H9 (cell line): ENCODE results near the gene ARMCX6. TPM values are rescaled to one million over a fixed set of nuclear protein-coding genes. Genes with fewer than 3 reads are reported as not detected.

ENCODE experiments used
- DNase-seq: peaks from one replicate; pipeline ENCODE4 v3.0.0-alpha.2; 2017
- H2AFZ ChIP-seq: one replicate; pipeline ENCODE4 v1.6.1; 2013; ENCODE audit warnings: mild to moderate bottlenecking, low read length, control low read depth, moderate library complexity
- H2AK5ac ChIP-seq: 2 replicates; pipeline ENCODE4 v1.6.1; 2013; ENCODE audit warnings: low read length, control low read depth, mixed read lengths; ENCODE audit not compliant: insufficient read length
- H2BK120ac ChIP-seq: one replicate; pipeline ENCODE4 v1.6.1; 2013; ENCODE audit warnings: low read depth, mild to moderate bottlenecking, low read length, control low read depth, inconsistent platforms; ENCODE audit not compliant: poor library complexity, severe bottlenecking
- H2BK12ac ChIP-seq: 2 replicates; pipeline ENCODE4 v1.6.1; 2013; ENCODE audit warnings: low read length, control low read depth, mixed read lengths, low read depth; ENCODE audit not compliant: insufficient read length
- H2BK15ac ChIP-seq: 2 replicates; pipeline ENCODE4 v1.6.1; 2013; ENCODE audit warnings: low read depth, low read length, control low read depth
- H2BK20ac ChIP-seq: one replicate; pipeline ENCODE4 v1.6.1; 2013; ENCODE audit warnings: low read depth, mild to moderate bottlenecking, low read length, control low read depth, inconsistent platforms; ENCODE audit not compliant: poor library complexity, severe bottlenecking
- H2BK5ac ChIP-seq: 2 replicates; pipeline ENCODE4 v1.6.1; 2013; ENCODE audit warnings: low read length, control low read depth, mixed read lengths; ENCODE audit not compliant: insufficient read length
- H3K14ac ChIP-seq: 2 replicates; pipeline ENCODE4 v1.6.1; 2013; ENCODE audit warnings: low read length, control low read depth; ENCODE audit not compliant: insufficient read depth
- H3K18ac ChIP-seq: 2 replicates; pipeline ENCODE4 v1.6.1; 2013; ENCODE audit warnings: low read depth, mild to moderate bottlenecking, mixed read lengths, low read length, control low read depth; ENCODE audit not compliant: insufficient read length
- H3K23ac ChIP-seq: 2 replicates; pipeline ENCODE4 v1.6.1; 2013; ENCODE audit warnings: low read length, control low read depth, mixed read lengths, low read depth; ENCODE audit not compliant: insufficient read length
- H3K23me2 ChIP-seq: 2 replicates; pipeline ENCODE4 v1.6.1; 2013; ENCODE audit warnings: low read depth, mild to moderate bottlenecking, mixed read lengths, low read length, control low read depth; ENCODE audit not compliant: insufficient read length, poor library complexity, severe bottlenecking
- H3K27ac ChIP-seq: 2 replicates; pipeline ENCODE4 v1.5.1; 2013; ENCODE audit warnings: low read length, control low read depth, mixed read lengths, low read depth; ENCODE audit not compliant: insufficient read length
- H3K27me3 ChIP-seq: 2 replicates; pipeline ENCODE4 v1.6.1; 2013; ENCODE audit warnings: low read length, control low read depth, inconsistent platforms; ENCODE audit not compliant: insufficient read depth
- H3K4ac ChIP-seq: 2 replicates; pipeline ENCODE4 v1.6.1; 2013; ENCODE audit warnings: low read depth, mild to moderate bottlenecking, control low read depth, inconsistent platforms, low read length, moderate library complexity
- H3K4me1 ChIP-seq: 2 replicates; pipeline ENCODE4 v1.6.1; 2013; ENCODE audit warnings: low read length, control low read depth, inconsistent platforms; ENCODE audit not compliant: insufficient read depth
- H3K4me2 ChIP-seq: 2 replicates; pipeline ENCODE4 v1.6.1; 2013; ENCODE audit warnings: low read length, control low read depth, mixed read lengths; ENCODE audit not compliant: insufficient read length, insufficient read depth
- H3K56ac ChIP-seq: 2 replicates; pipeline ENCODE4 v1.6.1; 2013; ENCODE audit warnings: low read depth, mild to moderate bottlenecking, mixed read lengths, low read length, control low read depth; ENCODE audit not compliant: insufficient read length
- H3K79me1 ChIP-seq: 2 replicates; pipeline ENCODE4 v1.6.1; 2013; ENCODE audit warnings: low read depth, mild to moderate bottlenecking, moderate library complexity, low read length, control low read depth, inconsistent platforms; ENCODE audit not compliant: insufficient read depth, poor library complexity, severe bottlenecking
- H3K79me2 ChIP-seq: 2 replicates; pipeline ENCODE4 v1.6.1; 2013; ENCODE audit warnings: low read length, control low read depth, inconsistent platforms; ENCODE audit not compliant: insufficient read depth
- H3K9ac ChIP-seq: 2 replicates; pipeline ENCODE4 v1.6.1; 2013; ENCODE audit warnings: low read length, control low read depth, mixed read lengths; ENCODE audit not compliant: insufficient read length; ENCODE audit errors: extremely low read depth
- H3K9me3 ChIP-seq: one replicate; pipeline ENCODE4 v1.6.1; 2013; ENCODE audit warnings: low read depth, low read length, inconsistent platforms; ENCODE audit not compliant: control insufficient read depth
- H3T11ph ChIP-seq: one replicate; pipeline ENCODE4 v1.6.1; 2013; ENCODE audit warnings: mild to moderate bottlenecking, low read length, control low read depth, inconsistent platforms
- H4K20me1 ChIP-seq: one replicate; pipeline ENCODE4 v1.6.1; 2013; ENCODE audit not compliant: control insufficient read depth, insufficient read length, insufficient read depth
- H4K5ac ChIP-seq: 2 replicates; pipeline ENCODE4 v1.6.1; 2013; ENCODE audit warnings: low read depth, mild to moderate bottlenecking, mixed read lengths, low read length, control low read depth; ENCODE audit not compliant: insufficient read length
- H4K8ac ChIP-seq: replicated peaks from 2 replicates; pipeline ENCODE4 v1.6.1; 2013; ENCODE audit warnings: low read length, control low read depth, mixed read lengths, low read depth; ENCODE audit not compliant: insufficient read length
- H4K91ac ChIP-seq: 2 replicates; pipeline ENCODE4 v1.6.1; 2013; ENCODE audit warnings: low read depth, mild to moderate bottlenecking, moderate library complexity, mixed read lengths, low read length, control low read depth; ENCODE audit not compliant: insufficient read length
- H3K27ac Mint-ChIP-seq, 3 experiments: 2 replicates in 2 of 3; 3 replicates in 1 of 3; pipeline ENCODE4 v1.8.0; 2020 to 2021; ENCODE audit warnings: mixed read lengths in 3 of 3, mild to moderate bottlenecking in 1 of 3, moderate library complexity in 1 of 3
- H3K27me3 Mint-ChIP-seq: 2 replicates; pipeline ENCODE4 v1.8.0; 2021; ENCODE audit warnings: low read depth, mild to moderate bottlenecking, moderate library complexity, mixed read lengths
- H3K36me3 Mint-ChIP-seq, 3 experiments: 2 replicates in 2 of 3; 3 replicates in 1 of 3; pipeline ENCODE4 v1.8.0; 2020 to 2021; ENCODE audit warnings: low read depth in 3 of 3, mixed read lengths in 3 of 3; ENCODE audit not compliant: insufficient read depth in 1 of 3
- H3K4me1 Mint-ChIP-seq, 2 experiments: 2 replicates each; pipeline ENCODE4 v1.8.0; 2020; ENCODE audit warnings: mixed read lengths in 2 of 2
- H3K4me3 Mint-ChIP-seq, 2 experiments: 2 replicates in 1 of 2; 3 replicates in 1 of 2; pipeline ENCODE4 v1.8.0; 2020 to 2021; ENCODE audit warnings: mild to moderate bottlenecking in 2 of 2, mixed read lengths in 2 of 2, moderate library complexity in 1 of 2
- H3K9me3 Mint-ChIP-seq, 2 experiments: 2 replicates in 1 of 2; 3 replicates in 1 of 2; pipeline ENCODE4 v1.8.0; 2020; ENCODE audit warnings: mild to moderate bottlenecking in 2 of 2, mixed read lengths in 2 of 2, moderate library complexity in 1 of 2
- WGBS: extraction: QIAGEN DNeasy Blood & Tissue Kit; methylation state at CpG from one replicate; pipeline ENCODE4 v1.1.7; 2013; ENCODE audit warnings: missing lambda C conversion rate, low lambda C conversion rate, mixed read lengths; ENCODE audit not compliant: insufficient read length; ENCODE audit errors: extremely low coverage; 5-methylcytosine and 5-hydroxymethylcytosine counted together
- total RNA-seq: library from RNA; stranded (reverse); gene quantifications from 2 replicates; pipeline ENCODE4 v1.2.1, GENCODE V29; 2021
- TF ChIP-seq, protein P1 (sequence below): fragments of 200-600 bp; sonication (generic); conservative IDR thresholded peaks from 3 replicates; pipeline ENCODE4 v1.8.0; 2021; ENCODE audit warnings: antibody characterized with exemption, mild to moderate bottlenecking

The ARMCX6 gene
- total RNA-seq, 1 experiment from 2014 or later = 48.6 TPM

DNA sequence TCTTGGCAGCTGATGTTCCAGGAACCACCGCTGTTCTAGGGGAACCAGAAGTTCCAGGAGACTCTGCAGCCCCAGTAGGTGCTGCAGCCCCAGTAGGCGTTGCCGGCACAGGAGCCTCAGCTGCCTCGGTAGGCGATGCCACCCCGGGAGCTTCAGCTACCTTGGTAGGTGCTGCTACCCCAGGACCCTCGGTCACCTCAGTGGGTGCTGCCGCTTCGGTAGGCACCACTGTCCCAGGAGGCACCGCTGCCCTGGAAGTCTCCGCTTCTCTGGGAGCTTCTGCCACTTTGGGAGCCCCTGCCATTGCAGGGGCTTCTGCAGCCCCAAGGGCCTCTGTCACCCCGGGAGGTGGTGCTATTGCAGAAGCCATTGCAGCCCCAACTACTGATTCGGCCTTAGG, 39.0 kb upstream of the ARMCX6 start:
- no CpG with 5 or more reads among the region's 13 CpGs for WGBS
- H3K56ac ChIP-seq = no peak overlapping the region
- H4K91ac ChIP-seq = no peak overlapping the region
- H3K27ac ChIP-seq = no peak overlapping the region
- H3K23me2 ChIP-seq = no peaks in the 10 kb centered on the region
- H2BK120ac ChIP-seq = no peak overlapping the region
- H3K4ac ChIP-seq = no peak overlapping the region
- no peak overlapping the region for H3T11ph ChIP-seq
- no peak overlapping the region for H2BK20ac ChIP-seq
- H2AFZ ChIP-seq = no peak overlapping the region
- no peak overlapping the region for H3K18ac ChIP-seq
- no peak overlapping the region for H3K23ac ChIP-seq
- H3K27me3 ChIP-seq = no peaks in the 10 kb centered on the region
- H2BK12ac ChIP-seq = no peak overlapping the region
- H3K9ac ChIP-seq = no peak overlapping the region
- no peak overlapping the region for H3K14ac ChIP-seq
- DNase-seq = no peak
- no peak overlapping the region for H3K4me2 ChIP-seq
- no peaks in the 10 kb centered on the region for H4K20me1 ChIP-seq
- H2BK15ac ChIP-seq = no peak overlapping the region
- peaks cover 0 to 16% of the 10 kb centered on the region in 2 experiments; a peak in 1 of 4 replicates for H3K4me1 Mint-ChIP-seq
- no peak overlapping the region for H4K5ac ChIP-seq
- H2BK5ac ChIP-seq = no peak overlapping the region
- H3K79me2 ChIP-seq = no peaks in the 10 kb centered on the region
- H3K9me3 ChIP-seq = peaks cover 38% of the 10 kb centered on the region
- H3K4me1 ChIP-seq = no peaks in the 10 kb centered on the region
- no peak overlapping the region for H3K4me3 Mint-ChIP-seq
- no peak overlapping the region for H2AK5ac ChIP-seq
- peaks cover 5 to 19% (median 12%) of the 10 kb centered on the region in 3 experiments; a peak in 6 of 7 replicates for H3K36me3 Mint-ChIP-seq
- TF ChIP-seq, protein P1, sequence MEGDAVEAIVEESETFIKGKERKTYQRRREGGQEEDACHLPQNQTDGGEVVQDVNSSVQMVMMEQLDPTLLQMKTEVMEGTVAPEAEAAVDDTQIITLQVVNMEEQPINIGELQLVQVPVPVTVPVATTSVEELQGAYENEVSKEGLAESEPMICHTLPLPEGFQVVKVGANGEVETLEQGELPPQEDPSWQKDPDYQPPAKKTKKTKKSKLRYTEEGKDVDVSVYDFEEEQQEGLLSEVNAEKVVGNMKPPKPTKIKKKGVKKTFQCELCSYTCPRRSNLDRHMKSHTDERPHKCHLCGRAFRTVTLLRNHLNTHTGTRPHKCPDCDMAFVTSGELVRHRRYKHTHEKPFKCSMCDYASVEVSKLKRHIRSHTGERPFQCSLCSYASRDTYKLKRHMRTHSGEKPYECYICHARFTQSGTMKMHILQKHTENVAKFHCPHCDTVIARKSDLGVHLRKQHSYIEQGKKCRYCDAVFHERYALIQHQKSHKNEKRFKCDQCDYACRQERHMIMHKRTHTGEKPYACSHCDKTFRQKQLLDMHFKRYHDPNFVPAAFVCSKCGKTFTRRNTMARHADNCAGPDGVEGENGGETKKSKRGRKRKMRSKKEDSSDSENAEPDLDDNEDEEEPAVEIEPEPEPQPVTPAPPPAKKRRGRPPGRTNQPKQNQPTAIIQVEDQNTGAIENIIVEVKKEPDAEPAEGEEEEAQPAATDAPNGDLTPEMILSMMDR = no peak
- H3K79me1 ChIP-seq = no peaks in the 10 kb centered on the region
- 0 out of 7 replicates have a peak overlapping the region, but pooled peaks of 1 of the 3 experiments have one; percentile 58 for H3K27ac Mint-ChIP-seq
- peaks cover 60 to 62% of the 10 kb centered on the region in 2 experiments for H3K9me3 Mint-ChIP-seq
- H4K8ac ChIP-seq = no peak overlapping the region
- no peaks in the 10 kb centered on the region; the same call in 1 of the 2 replicates for H3K27me3 Mint-ChIP-seq
